ENCODE data around the gene COPZ2.

- TF ChIP-seq CTCF (IDR thresholded peaks at IDR 0.05) = no peak
- no peak for TF ChIP-seq POLR2A (IDR thresholded peaks at IDR 0.05)
Observed at GRCh38 chr17:48081858-48082257, 44.3 kb upstream of the COPZ2 start.

Data from testis (tissue), 2 donors.